ENCODE results near the gene RFC3. TPM values are rescaled to one million over a fixed set of nuclear protein-coding genes. Genes with fewer than 3 reads are reported as not detected.
"Not testable (repeated sequence)": the region's sequence is repeated elsewhere in the genome, so short reads cannot be mapped to it uniquely, and the experiment has no call there.

Gene RFC3
- total RNA-seq, 4 donors from 2014 or later, result 5.4 to 32.2 (median 8.7) TPM

DNA sequence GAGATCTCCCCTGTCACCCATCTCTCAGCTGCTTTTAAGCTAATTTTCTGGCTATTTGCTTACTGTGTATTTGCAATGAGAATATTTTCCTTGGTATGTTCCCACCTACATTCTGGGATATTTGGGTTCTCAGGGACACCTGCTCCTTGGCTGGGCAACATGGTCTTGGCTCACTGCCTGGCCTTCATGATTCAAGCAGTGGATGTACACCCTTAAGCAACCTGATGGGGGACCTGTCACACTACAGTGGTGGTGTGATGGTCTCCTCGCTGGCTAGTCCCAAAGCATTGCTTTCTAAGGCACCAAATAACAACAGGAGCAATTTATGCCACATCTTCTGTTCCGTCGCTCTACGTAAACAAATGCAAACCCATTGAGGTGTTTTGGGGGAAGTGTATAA lies 35.3 kb upstream of the RFC3 start:
- Histone ChIP-seq H3K27me3 (no peaks in the 10 kb centered on the region), H3K27ac (no peak overlapping the region), H3K4me1 (no peaks in the 10 kb centered on the region), H3K36me3 (no peaks in the 10 kb centered on the region), H3K9me3 (no peaks in the 10 kb centered on the region), H3K4me3 (no peak overlapping the region)
- TF ChIP-seq, protein P1, sequence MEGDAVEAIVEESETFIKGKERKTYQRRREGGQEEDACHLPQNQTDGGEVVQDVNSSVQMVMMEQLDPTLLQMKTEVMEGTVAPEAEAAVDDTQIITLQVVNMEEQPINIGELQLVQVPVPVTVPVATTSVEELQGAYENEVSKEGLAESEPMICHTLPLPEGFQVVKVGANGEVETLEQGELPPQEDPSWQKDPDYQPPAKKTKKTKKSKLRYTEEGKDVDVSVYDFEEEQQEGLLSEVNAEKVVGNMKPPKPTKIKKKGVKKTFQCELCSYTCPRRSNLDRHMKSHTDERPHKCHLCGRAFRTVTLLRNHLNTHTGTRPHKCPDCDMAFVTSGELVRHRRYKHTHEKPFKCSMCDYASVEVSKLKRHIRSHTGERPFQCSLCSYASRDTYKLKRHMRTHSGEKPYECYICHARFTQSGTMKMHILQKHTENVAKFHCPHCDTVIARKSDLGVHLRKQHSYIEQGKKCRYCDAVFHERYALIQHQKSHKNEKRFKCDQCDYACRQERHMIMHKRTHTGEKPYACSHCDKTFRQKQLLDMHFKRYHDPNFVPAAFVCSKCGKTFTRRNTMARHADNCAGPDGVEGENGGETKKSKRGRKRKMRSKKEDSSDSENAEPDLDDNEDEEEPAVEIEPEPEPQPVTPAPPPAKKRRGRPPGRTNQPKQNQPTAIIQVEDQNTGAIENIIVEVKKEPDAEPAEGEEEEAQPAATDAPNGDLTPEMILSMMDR (IDR thresholded peaks at IDR 0.05), result no peak
- no peak for TF ChIP-seq POLR2A (IDR thresholded peaks at IDR 0.05)
- no peak for DNase-seq

DNA sequence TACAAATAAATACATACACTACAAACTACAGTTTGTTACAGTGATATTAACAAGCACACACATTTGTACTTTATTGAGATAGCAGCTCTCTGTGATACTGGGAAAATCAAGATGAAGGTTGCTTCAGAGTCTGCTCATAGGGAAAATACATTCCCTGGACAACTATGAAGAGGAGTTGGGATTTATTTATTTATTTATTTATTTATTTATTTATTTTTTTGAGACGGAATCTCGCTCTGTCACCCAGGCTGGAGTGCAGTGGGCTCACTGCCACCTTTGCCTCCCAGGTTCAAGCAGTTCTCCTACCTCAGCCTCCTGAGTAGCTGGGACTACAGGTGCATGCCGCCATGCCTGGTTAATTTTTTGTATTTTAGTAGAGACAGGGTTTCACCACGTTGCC lies 34.7 kb upstream of the RFC3 start:
- not testable (repeated sequence) for H3K27ac ChIP-seq, H3K36me3 ChIP-seq, H3K4me3 ChIP-seq, DNase-seq, H3K27me3 ChIP-seq, H3K9me3 ChIP-seq, H3K4me1 ChIP-seq

DNA sequence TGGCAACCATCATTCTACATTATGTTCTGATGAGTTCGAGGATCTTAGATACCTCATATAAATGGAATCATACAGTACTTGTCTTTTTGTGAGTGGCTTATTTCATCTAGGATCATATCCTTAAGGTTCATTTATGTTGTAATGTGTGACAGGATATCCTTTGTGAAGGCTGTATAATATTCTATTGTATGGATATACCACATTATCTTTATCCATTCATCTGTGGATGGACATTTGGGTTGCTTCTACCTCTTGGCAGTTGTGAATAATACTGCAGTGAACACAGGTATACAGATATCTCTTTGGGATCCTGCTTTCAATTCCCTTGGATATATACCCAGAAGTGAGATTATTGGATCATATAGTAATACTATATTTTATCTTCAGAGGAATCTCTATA lies 33.2 kb upstream of the RFC3 start:
- Histone ChIP-seq H3K36me3 (no peaks in the 10 kb centered on the region), H3K9me3 (no peaks in the 10 kb centered on the region), H3K4me3 (no peak overlapping the region), H3K27ac (no peak overlapping the region), H3K4me1 (no peaks in the 10 kb centered on the region), H3K27me3 (no peaks in the 10 kb centered on the region)
- TF ChIP-seq, protein P1 (IDR thresholded peaks at IDR 0.05), result no peak
- TF ChIP-seq POLR2A (IDR thresholded peaks at IDR 0.05), result no peak
- no peak for DNase-seq

DNA sequence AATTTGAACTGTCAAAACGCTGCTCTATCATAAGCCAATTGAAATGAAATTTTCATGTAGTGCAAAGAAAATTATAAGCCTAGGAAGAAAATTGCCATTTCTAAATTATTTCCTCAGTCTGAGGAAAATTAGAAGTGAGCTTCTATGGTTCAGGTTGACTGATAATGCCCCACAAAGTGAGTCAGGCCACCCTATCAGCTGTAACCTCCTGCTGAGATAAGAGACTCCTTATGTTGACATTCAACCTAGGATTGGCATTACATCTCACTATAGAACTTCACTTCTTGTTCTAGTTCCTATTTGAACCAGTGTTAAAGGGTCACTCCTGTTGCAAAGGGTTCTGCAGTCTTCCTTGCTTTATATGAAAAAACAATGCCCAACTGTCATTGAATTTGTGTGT lies 32.6 kb upstream of the RFC3 start:
- H3K36me3 ChIP-seq, result no peaks in the 10 kb centered on the region
- no peak for DNase-seq
- H3K4me3 ChIP-seq, result no peak overlapping the region
- no peaks in the 10 kb centered on the region for H3K27me3 ChIP-seq
- no peaks in the 10 kb centered on the region for H3K9me3 ChIP-seq
- H3K4me1 ChIP-seq, result no peaks in the 10 kb centered on the region
- no peak for TF ChIP-seq POLR2A (IDR thresholded peaks at IDR 0.05)
- TF ChIP-seq, protein P1 (IDR thresholded peaks at IDR 0.05), result no peak
- no peak overlapping the region for H3K27ac ChIP-seq

DNA sequence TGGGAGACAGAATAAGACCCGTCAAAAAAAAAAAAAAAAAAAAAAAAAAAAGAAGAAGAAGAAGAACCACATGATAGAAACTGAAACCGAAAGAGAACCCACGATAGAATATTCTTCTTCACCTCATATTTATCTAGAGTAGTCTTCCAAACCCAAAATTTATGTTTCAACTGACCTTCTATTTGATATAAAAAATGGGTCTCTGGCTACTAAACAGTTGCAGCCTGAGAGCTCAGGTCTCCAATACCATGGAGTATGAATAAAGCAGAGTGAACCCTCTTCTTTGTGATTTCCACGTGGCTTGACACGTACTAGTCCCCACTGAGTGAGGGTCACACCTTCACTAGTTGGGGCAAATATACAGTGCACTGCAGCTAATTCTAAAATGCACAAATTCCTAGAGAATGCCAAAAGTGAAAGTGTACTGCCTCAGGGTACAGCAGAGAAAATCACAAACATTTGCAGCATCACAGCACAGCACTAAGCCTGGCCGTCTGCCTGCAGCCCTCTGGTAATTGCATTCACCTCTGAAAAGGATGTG lies 30.8 kb upstream of the RFC3 start:
- Histone ChIP-seq H3K36me3 (no peaks in the 10 kb centered on the region), H3K4me3 (peak overlapping the region; percentile 11 to 47 (median 31)), H3K9me3 (no peaks in the 10 kb centered on the region), H3K27me3 (no peaks in the 10 kb centered on the region), H3K4me1 (no peaks in the 10 kb centered on the region), H3K27ac (no peak overlapping the region)
- TF ChIP-seq POLR2A (IDR thresholded peaks at IDR 0.05), result no peak
- TF ChIP-seq, protein P1 (IDR thresholded peaks at IDR 0.05), result no peak
- no peak for DNase-seq

DNA sequence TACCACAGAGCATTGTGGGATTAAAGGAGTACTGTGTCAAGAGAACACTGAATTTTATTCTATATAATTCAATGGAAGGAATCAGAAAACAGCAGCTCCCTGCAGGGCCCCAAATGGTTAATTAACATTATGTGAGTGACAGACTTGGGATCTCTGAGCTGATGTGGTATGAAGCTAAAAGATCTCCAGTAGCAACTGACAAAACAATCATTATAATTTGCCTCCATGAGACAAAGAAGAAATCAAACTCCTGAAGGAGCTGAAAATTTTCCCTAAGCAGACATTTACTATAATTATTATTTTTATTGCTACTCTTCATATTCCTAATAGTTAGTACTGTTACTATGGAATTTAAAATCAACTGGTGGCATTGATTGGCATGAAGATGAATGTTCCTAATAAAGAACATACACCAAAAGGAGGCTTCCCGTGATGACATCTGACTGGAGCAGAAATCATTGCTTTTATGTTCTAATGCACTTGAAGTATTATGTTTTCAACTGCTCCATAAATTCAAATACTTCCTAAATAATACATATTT lies 28.8 kb upstream of the RFC3 start:
- Histone ChIP-seq H3K27me3 (no peaks in the 10 kb centered on the region), H3K4me1 (no peaks in the 10 kb centered on the region)
- TF ChIP-seq POLR2A (IDR thresholded peaks at IDR 0.05), result no peak
- TF ChIP-seq, protein P1 (IDR thresholded peaks at IDR 0.05), result no peak

More for the DNA sequence above, 28.8 kb upstream of the RFC3 start:
- Histone ChIP-seq H3K4me3 (no peak overlapping the region), H3K36me3 (no peaks in the 10 kb centered on the region), H3K27ac (no peak overlapping the region), H3K9me3 (no peaks in the 10 kb centered on the region)
- no peak for DNase-seq

Data from Peyer's patch (tissue), 4 donors.